H1 (cell line): Measurements from ENCODE around the gene NMRK2. TPM values are rescaled to one million over a fixed set of nuclear protein-coding genes. Genes with fewer than 3 reads are reported as not detected.
A peak's percentile ranks its signal among the peaks of the same experiment; 100 is the strongest.

Experiments
- CTCF ChIA-PET: fragments of 300-600 bp; sonication (Branson Sonifier 250); formaldehyde crosslinking; loops from one replicate; lab custom pipeline; 2021; ENCODE audit not compliant: partially characterized antibody; lab: Charles Lee
- POLR2A ChIA-PET: fragments of 300-600 bp; sonication (Branson Sonifier 250); formaldehyde crosslinking; loops from one replicate; lab custom pipeline; 2021; ENCODE audit warnings: inconsistent platforms; ENCODE audit not compliant: partially characterized antibody; lab: Charles Lee
- DNase-seq, 2 experiments: peaks; one replicate each; pipeline versions ENCODE4 v3.0.0 to v3.0.0-alpha.2; 2010 to 2022; ENCODE audit warnings: low spot score in 2 of 2, low read depth in 1 of 2, mixed read lengths in 1 of 2
- FAIRE-seq: peaks from 2 replicates; lab custom pipeline; 2011; peaks lifted over from hg19 to GRCh38; lab: Jason Lieb, UNC
- H2AFZ ChIP-seq: 2 replicates; pipeline ENCODE4 v1.8.1; 2012; ENCODE audit warnings: low read length, inconsistent platforms
- H2AK5ac ChIP-seq: 2 replicates; pipeline ENCODE4 v1.6.1; 2013; ENCODE audit warnings: low read depth, low read length
- H2BK120ac ChIP-seq: replicated peaks from 2 replicates; pipeline ENCODE3; 2013; ENCODE audit warnings: low read depth, low read length, inconsistent platforms
- H2BK12ac ChIP-seq: 2 replicates; pipeline ENCODE4 v1.6.1; 2013; ENCODE audit warnings: low read depth, low read length
- H2BK15ac ChIP-seq: 2 replicates; pipeline ENCODE4 v1.6.1; 2013; ENCODE audit warnings: low read length
- H2BK20ac ChIP-seq: 2 replicates; pipeline ENCODE4 v1.6.1; 2013; ENCODE audit warnings: low read length
- H2BK5ac ChIP-seq: 2 replicates; pipeline ENCODE4 v1.6.1; 2013; ENCODE audit warnings: low read depth, low read length
- H3K14ac ChIP-seq: 2 replicates; pipeline ENCODE4 v1.6.1; 2013; ENCODE audit warnings: inconsistent platforms; ENCODE audit not compliant: insufficient read length
- H3K18ac ChIP-seq: 2 replicates; pipeline ENCODE4 v1.6.1; 2013; ENCODE audit warnings: low read length; ENCODE audit errors: extremely low read depth
- H3K23ac ChIP-seq: 2 replicates; pipeline ENCODE4 v1.6.1; 2013; ENCODE audit warnings: inconsistent platforms; ENCODE audit not compliant: insufficient read length
- H3K23me2 ChIP-seq: 2 replicates; pipeline ENCODE4 v1.6.1; 2013; ENCODE audit warnings: low read depth, low read length
- H3K27ac ChIP-seq: 2 replicates; pipeline ENCODE4 v1.6.1; 2011; ENCODE audit warnings: low read depth, low read length, inconsistent platforms
- H3K27me3 ChIP-seq, 4 experiments: replicated peaks in 1 of 4; 1 replicate in 1 of 4; 2 replicates in 3 of 4; pipeline versions ENCODE4 v1.6.1 to v1.8.1; 2011 to 2013; ENCODE audit warnings: low read length in 3 of 4, mild to moderate bottlenecking in 3 of 4, inconsistent platforms in 2 of 4, mixed read lengths in 2 of 4, moderate library complexity in 1 of 4; ENCODE audit not compliant: control insufficient read depth in 3 of 4, insufficient read depth in 3 of 4; ENCODE audit errors: extremely low read depth in 1 of 4
- H3K36me3 ChIP-seq, 4 experiments: 2 replicates each; pipeline versions ENCODE4 v1.6.1 to v1.8.1; 2011 to 2013; ENCODE audit warnings: mild to moderate bottlenecking in 4 of 4, low read length in 3 of 4, moderate library complexity in 2 of 4, control low read depth in 1 of 4, inconsistent platforms in 1 of 4; ENCODE audit not compliant: insufficient read depth in 4 of 4, control insufficient read depth in 2 of 4
- H3K4ac ChIP-seq: replicated peaks from 2 replicates; pipeline ENCODE3; 2013; ENCODE audit warnings: low read length, low read depth, mixed read lengths, inconsistent platforms; ENCODE audit not compliant: insufficient read length
- H3K4me1 ChIP-seq, 4 experiments: replicated peaks in 1 of 4; 1 replicate in 1 of 4; 2 replicates in 3 of 4; pipeline versions ENCODE4 v1.6.1 to v1.8.1; 2011 to 2013; ENCODE audit warnings: low read length in 3 of 4, inconsistent platforms in 2 of 4, mixed read lengths in 1 of 4; ENCODE audit not compliant: insufficient read depth in 4 of 4, control insufficient read depth in 3 of 4
- H3K4me2 ChIP-seq, 2 experiments: 2 replicates each; pipeline versions ENCODE4 v1.6.1 to v1.8.1; 2011 to 2013; ENCODE audit warnings: low read depth in 2 of 2, low read length in 2 of 2, control low read depth in 1 of 2, inconsistent platforms in 1 of 2, mild to moderate bottlenecking in 1 of 2; ENCODE audit not compliant: insufficient read depth in 1 of 2
- H3K4me3 ChIP-seq, 4 experiments: fragments of 200-600, 300-600 bp in 1 of 4; sonication (generic), shearing (Covaris generic), sonication (Bioruptor Twin) in 1 of 4; 2 replicates each; pipeline versions ENCODE4 v1.5.1 to v1.8.1; 2011 to 2016; ENCODE audit warnings: low read length in 4 of 4, low read depth in 3 of 4, control low read depth in 2 of 4, inconsistent platforms in 2 of 4, mild to moderate bottlenecking in 2 of 4, mixed read lengths in 1 of 4, moderate library complexity in 1 of 4; ENCODE audit not compliant: insufficient read depth in 2 of 4; ENCODE audit errors: extremely low read depth in 1 of 4
- H3K56ac ChIP-seq: replicated peaks from 2 replicates; pipeline ENCODE3; 2013; ENCODE audit warnings: low read depth, mild to moderate bottlenecking, mixed read lengths, low read length, inconsistent platforms; ENCODE audit not compliant: insufficient read length
- H3K79me1 ChIP-seq: 2 replicates; pipeline ENCODE4 v1.6.1; 2013; ENCODE audit warnings: low read depth, low read length, control low read depth
- H3K79me2 ChIP-seq, 2 experiments: 2 replicates each; pipeline versions ENCODE4 v1.6.1 to v1.8.1; 2012 to 2013; ENCODE audit warnings: low read length in 2 of 2, mild to moderate bottlenecking in 2 of 2, inconsistent platforms in 1 of 2; ENCODE audit not compliant: insufficient read depth in 2 of 2, control insufficient read depth in 1 of 2
- H3K9ac ChIP-seq, 4 experiments: replicated peaks in 1 of 4; 1 replicate in 1 of 4; 2 replicates in 3 of 4; pipeline versions ENCODE4 v1.6.1 to v1.8.1; 2011 to 2013; ENCODE audit warnings: low read depth in 3 of 4, low read length in 3 of 4, control low read depth in 2 of 4, mild to moderate bottlenecking in 2 of 4, moderate library complexity in 2 of 4, inconsistent platforms in 1 of 4; ENCODE audit errors: extremely low read depth in 1 of 4
- H3K9me3 ChIP-seq, 2 experiments: 2 replicates each; pipeline versions ENCODE4 v1.6.1 to v1.8.1; 2012 to 2013; ENCODE audit warnings: mild to moderate bottlenecking in 2 of 2, moderate library complexity in 2 of 2, control low read depth in 1 of 2, inconsistent platforms in 1 of 2, low read depth in 1 of 2, low read length in 1 of 2, mixed read lengths in 1 of 2; ENCODE audit not compliant: insufficient read depth in 2 of 2
- H4K20me1 ChIP-seq, 2 experiments: replicated peaks in 1 of 2; 2 replicates each; pipeline versions ENCODE3 to v1.8.1; 2011 to 2013; ENCODE audit warnings: inconsistent platforms in 2 of 2, low read length in 2 of 2, mild to moderate bottlenecking in 1 of 2; ENCODE audit not compliant: insufficient read depth in 2 of 2, control insufficient read depth in 1 of 2
- H4K5ac ChIP-seq: 2 replicates; pipeline ENCODE4 v1.6.1; 2013; ENCODE audit warnings: low read length, low read depth, mixed read lengths, inconsistent platforms; ENCODE audit not compliant: insufficient read length
- H4K8ac ChIP-seq: 2 replicates; pipeline ENCODE4 v1.8.0; 2013; ENCODE audit warnings: mild to moderate bottlenecking, moderate library complexity, low read length, inconsistent platforms; ENCODE audit not compliant: insufficient read depth; ENCODE audit errors: extremely low read depth
- H4K91ac ChIP-seq: replicated peaks from 2 replicates; pipeline ENCODE3; 2013; ENCODE audit warnings: low read length, mixed read lengths, inconsistent platforms; ENCODE audit not compliant: insufficient read length
- ATF2 ChIP-seq: IDR thresholded peaks from 2 replicates; pipeline ENCODE4 v1.6.1; 2012; ENCODE audit warnings: low read length, inconsistent platforms
- CTCF ChIP-seq, 3 experiments: IDR thresholded peaks; 1 replicate in 2 of 3; 2 replicates in 1 of 3; pipeline versions ENCODE4 v1.5.1 to v1.6.1; 2011; ENCODE audit warnings: low read length in 3 of 3, mild to moderate bottlenecking in 3 of 3, inconsistent platforms in 2 of 3, low read depth in 1 of 3, moderate library complexity in 1 of 3; ENCODE audit not compliant: insufficient read depth in 1 of 3; ENCODE audit errors: control extremely low read depth in 1 of 3
- NRF1 ChIP-seq: IDR thresholded peaks from 2 replicates; pipeline ENCODE4 v1.6.1; 2011; ENCODE audit warnings: mild to moderate bottlenecking, low read depth, low read length, improper control_type of control experiment
- POLR2AphosphoS5 ChIP-seq: IDR thresholded peaks from 2 replicates; pipeline ENCODE4 v1.6.1; 2011; ENCODE audit warnings: low read depth, low read length
- RXRA ChIP-seq: IDR thresholded peaks from 2 replicates; pipeline ENCODE4 v1.6.1; 2011; ENCODE audit warnings: low read depth, mild to moderate bottlenecking, low read length, moderate library complexity; ENCODE audit not compliant: insufficient read depth
- TCF12 ChIP-seq: IDR thresholded peaks from 2 replicates; pipeline ENCODE4 v1.6.1; 2011; ENCODE audit warnings: low read depth, mild to moderate bottlenecking, low read length
- WGBS, 2 experiments: shearing (Covaris generic) in 1 of 2; methylation state at CpG; one replicate each; pipeline versions ENCODE4 v1.1.6 to v1.1.7; 2013 to 2015; ENCODE audit warnings: low lambda C conversion rate in 2 of 2, mixed read lengths in 2 of 2, inconsistent platforms in 1 of 2, low coverage in 1 of 2, missing lambda C conversion rate in 1 of 2; ENCODE audit not compliant: insufficient replicate concordance in 2 of 2, insufficient coverage in 1 of 2, insufficient read length in 1 of 2; ENCODE audit errors: extremely low coverage in 1 of 2, missing lambda C conversion rate in 1 of 2; 5-methylcytosine and 5-hydroxymethylcytosine counted together
- polyA plus RNA-seq, 7 experiments: library from polyadenylated mRNA; depleted of rRNA in 3 of 7; stranded (reverse) in 5 of 7; unstranded in 2 of 7; fragments of >200 nt in 5 of 7; fragments of 200-250 nt in 2 of 7; gene quantifications; 1 replicate in 5 of 7; 2 replicates in 1 of 7; 4 replicates in 1 of 7; pipeline versions ENCODE4 v1.2.1 to v1.2.3, GENCODE V29; 2011 to 2013; ENCODE audit warnings: missing spikeins in 2 of 7, mixed read lengths in 2 of 7
- total RNA-seq: library from RNA; stranded (reverse); fragmentation: NEBNext Ultra II Directional; extraction: Animal tissue kit (Norgen Biotek cat#: 25700); gene quantifications from 2 replicates; pipeline ENCODE4 v1.2.1, GENCODE V29; 2021

Gene NMRK2
- total and polyA plus RNA-seq, 2 of the 8 experiments (the other 6 are each of a cell fraction or from before 2014, with no cell fraction given), result 87.4 to 206 TPM

- Histone ChIP-seq H4K91ac (no peak overlapping the region), H2BK12ac (no peak overlapping the region), H3K9ac (no peak overlapping the region), H3K9me3 (no peaks in the 10 kb centered on the region), H2BK5ac (no peak overlapping the region), H3K27ac (no peak overlapping the region), H3K79me2 (peaks cover 19 to 39% of the 10 kb centered on the region in 2 experiments), H3K23me2 (peaks cover 8% of the 10 kb centered on the region), H4K5ac (peak overlapping the region; percentile 9), H2BK15ac (no peak overlapping the region), H3K27me3 (no peaks in the 10 kb centered on the region), H3K23ac (no peak overlapping the region), H2BK20ac (no peak overlapping the region), H2AFZ (no peak overlapping the region), H3K36me3 (peaks cover 26 to 32% (median 28%) of the 10 kb centered on the region in 4 experiments), H3K79me1 (peaks cover 11% of the 10 kb centered on the region), H3K56ac (no peak overlapping the region), H2BK120ac (peak overlapping the region; percentile 38), H4K8ac (no peak overlapping the region), H3K4ac (no peak overlapping the region), H3K4me2 (peak overlapping the region; percentile 77 to 97), H3K4me3 (peak overlapping the region; percentile 26 to 99 (median 88); a peak in 6 of 8 replicates), H2AK5ac (no peak overlapping the region), H3K4me1 (peaks cover 2 to 16% (median 10%) of the 10 kb centered on the region in 4 experiments), H4K20me1 (peaks cover 35% of the 10 kb centered on the region in 2 experiments), H3K14ac (no peak overlapping the region), H3K18ac (no peak overlapping the region; the same call in 1 of the 2 replicates)
- ChIA-PET POLR2A (interaction anchor here (0.9 to 12.0 kb wide), 23 partner anchors 8 to 1509 kb away, joined by 3 to 870 read pairs (median 7); partner anchors contain the start of genes APBA3, DAPK3, MRPL54 and PIAS4), CTCF (interaction anchor here (1.2 to 1.6 kb wide), 3 partner anchors 17 to 155 kb away, joined by 3 to 8 read pairs (median 4); no protein-coding TSS in a partner anchor)
- FAIRE-seq (no peak), DNase-seq (no peak)
- 9% methylated on average over 21 of the region's 21 CpGs; no CpG with 5 or more reads in 1 of the 2 experiments for WGBS, 2 experiments
- peak; percentile 40; the same call in 1 of the 2 replicates for TF ChIP-seq ATF2
- TF ChIP-seq CTCF (IDR thresholded peaks at IDR 0.05; ENCODE audit: control extremely low read depth in 1 of 3, insufficient read depth in 1 of 3, low read depth in 1 of 3, low read length in 3 of 3), result peak in 1 of 3 experiments; percentile 33; a peak in 2 of 4 replicates
- peak; percentile 67; the same call in 1 of the 2 replicates for TF ChIP-seq POLR2AphosphoS5
- TF ChIP-seq TCF12, result peak; percentile 94; the same call in 1 of the 2 replicates
- peak; percentile 54 for TF ChIP-seq NRF1
- no peak for TF ChIP-seq RXRA
Measured at GRCh38 chr19:3986260-3987041, 53.6 kb downstream of the NMRK2 start.
